NCI-H1930 (cell line): ENCODE data around the gene TRIM2.
A peak's percentile ranks its signal among the peaks of the same experiment; 100 is the strongest.

Source experiments
- DNase-seq, 2 experiments: peaks; one replicate each; lab custom pipeline; 2025; lab: John Stamatoyannopoulos, UW

Gene TRIM2

GRCh38 chr4:153222707-153223426 lies 18.6 kb downstream of the TRIM2 start:
- no peak for DNase-seq

- DNase-seq, result no peak
Measured at GRCh38 chr4:153223427-153223801, 19.2 kb downstream of the TRIM2 start.

- no peak for DNase-seq
Measured at GRCh38 chr4:153223930-153224329, 19.7 kb downstream of the TRIM2 start.

GRCh38 chr4:153224474-153224873 lies 20.2 kb downstream of the TRIM2 start:
- DNase-seq, result no peak

- no peak for DNase-seq
Measured at GRCh38 chr4:153227469-153228075, 23.3 kb downstream of the TRIM2 start.

DNA sequence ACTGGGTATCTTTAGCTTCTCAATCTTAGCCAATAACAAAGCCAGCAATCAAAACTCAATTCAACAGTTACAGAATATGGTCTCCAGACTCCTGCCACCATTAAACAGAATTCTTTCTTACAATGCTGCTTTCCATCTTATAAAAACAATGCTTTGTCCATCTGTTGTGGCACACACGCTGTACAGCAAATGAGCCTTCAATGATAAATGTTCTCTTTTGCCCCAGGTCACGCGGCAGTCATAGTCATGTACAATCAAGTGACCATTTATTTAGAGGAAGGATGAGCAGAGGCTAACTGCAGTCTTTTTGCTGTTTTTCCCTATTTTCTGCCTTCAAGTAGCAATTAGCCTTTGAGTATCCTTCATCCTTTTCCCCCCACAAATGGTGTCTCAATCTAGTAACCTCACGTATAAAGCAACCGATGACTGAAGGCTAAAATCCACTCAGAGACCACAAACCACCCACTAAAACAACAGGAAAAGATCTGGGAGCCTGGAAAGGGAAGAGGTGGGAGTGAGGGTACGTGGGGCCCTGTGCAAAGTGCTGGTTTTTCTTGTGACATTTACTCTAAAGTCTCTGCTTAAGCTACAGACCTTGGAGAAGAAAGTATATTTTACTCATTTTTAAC lies 24.4 kb downstream of the TRIM2 start:
- no peak for DNase-seq

GRCh38 chr4:153229545-153229944 lies 25.3 kb downstream of the TRIM2 start:
- DNase-seq, result no peak

GRCh38 chr4:153232768-153233167 lies 28.5 kb downstream of the TRIM2 start:
- DNase-seq, result peak in 1 of 2 experiments; percentile 2

DNA sequence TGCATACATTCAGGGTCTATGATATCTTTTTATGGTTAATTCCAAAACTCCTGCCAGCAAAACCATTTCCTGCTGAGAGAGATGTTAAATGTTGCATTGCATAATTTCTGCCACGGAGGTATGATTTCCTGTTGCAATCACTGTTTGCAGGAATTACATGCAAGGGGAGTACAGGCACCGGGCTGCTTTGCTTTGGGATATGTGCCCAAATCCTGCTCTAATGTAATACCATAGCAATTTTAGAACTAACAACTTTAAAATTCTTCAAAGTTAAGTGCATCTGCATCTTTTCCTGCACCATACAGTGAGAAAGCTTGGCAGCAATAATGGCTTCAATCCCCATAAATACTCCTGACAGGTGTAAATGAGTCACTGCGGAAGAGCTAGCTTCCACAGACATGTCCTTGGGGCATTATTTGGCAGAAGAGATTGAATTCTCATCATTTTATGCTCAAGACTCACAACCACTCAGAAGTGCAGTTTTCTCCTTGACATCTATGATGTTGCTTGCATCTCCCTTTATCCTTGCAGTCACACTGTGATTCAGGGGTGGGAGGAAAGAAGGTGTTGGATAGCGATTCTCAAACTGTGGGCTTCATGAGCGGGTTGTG lies 29.6 kb downstream of the TRIM2 start:
- DNase-seq, result no peak

GRCh38 chr4:153234885-153235284 lies 30.6 kb downstream of the TRIM2 start:
- DNase-seq, result no peak

DNA sequence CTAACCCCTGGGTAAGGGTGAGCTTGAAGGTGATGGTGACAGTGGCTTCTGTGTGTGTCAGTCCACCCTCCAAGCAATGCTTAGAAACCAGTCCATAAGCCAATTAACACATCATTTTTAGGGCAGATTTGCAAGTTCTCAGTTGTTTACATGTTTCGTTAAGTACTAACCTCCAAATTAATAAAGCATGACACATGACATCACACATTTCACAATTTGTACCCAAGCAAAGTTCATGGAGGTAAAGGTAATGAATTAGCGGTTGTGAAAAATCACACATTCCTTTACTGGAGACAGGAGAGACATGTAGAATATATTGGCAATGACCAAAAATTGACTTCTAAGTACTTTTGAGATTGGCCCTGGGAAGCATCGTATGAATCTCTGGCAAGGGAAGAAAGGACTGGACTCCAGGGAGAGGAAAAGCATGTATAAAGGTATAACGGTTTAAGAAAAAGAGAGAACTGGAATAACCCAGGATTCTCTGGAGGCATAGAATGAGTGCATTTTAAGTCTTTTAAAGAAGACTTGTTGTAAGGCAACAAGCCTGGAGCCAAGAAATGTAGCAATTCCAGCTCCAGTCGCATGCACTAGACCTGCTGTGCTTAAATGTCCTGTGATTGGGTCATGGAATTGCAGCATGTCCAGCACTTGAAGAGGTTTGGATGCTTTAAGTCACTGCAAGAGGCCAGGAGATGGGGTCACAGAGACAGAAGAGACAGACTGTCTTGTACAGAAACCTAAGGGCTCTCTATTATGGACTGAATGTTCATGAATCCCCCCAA lies 34.1 kb downstream of the TRIM2 start:
- DNase-seq, result no peak

- DNase-seq, result no peak
Measured at GRCh38 chr4:153239409-153239808, 35.2 kb downstream of the TRIM2 start.

GRCh38 chr4:153241295-153241694 lies 37.1 kb downstream of the TRIM2 start:
- DNase-seq, result no peak

DNA sequence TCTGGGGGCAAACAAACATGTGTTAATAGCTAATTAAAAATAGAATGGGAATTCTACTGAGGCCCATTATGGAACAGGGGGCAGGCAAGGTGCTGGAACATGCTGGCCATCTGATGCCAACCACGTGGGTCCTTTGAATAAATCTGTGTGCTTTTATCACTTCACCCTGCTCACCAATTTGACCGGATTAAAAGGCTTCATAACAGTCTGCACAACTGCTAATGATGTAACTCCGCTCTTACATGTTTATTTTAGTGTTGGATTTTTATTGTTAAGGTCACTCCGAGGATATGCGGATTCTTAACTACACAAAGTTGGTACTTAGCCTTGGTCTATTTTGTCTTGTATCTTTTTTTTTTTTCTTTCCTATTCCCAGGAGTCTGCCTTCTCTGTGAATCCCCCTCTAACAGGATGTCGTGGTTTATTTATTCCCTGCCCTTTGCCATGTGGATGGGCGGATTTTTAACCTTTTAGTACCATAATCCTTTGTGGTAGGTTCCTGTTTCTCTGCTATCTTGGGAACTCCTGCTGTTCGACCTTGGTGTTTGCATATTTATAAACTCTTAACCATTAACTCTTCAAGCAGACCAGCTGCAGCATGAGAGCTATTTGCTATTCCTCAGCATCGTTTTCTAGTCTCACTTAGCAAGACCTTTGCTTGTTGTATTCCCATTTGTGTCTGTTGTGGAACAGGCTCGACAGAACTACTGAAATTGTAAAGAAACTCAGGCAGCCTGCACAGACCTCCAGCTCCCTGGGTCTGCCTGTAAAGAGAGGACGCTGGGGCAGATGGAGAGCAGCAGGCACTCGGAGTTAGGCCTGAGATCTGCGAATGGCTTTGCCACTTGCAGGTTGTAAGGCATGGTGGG lies 38.0 kb downstream of the TRIM2 start:
- DNase-seq, result no peak

GRCh38 chr4:153242839-153243324 lies 38.6 kb downstream of the TRIM2 start:
- no peak for DNase-seq

- no peak for DNase-seq
Measured at GRCh38 chr4:153243468-153243867, 39.2 kb downstream of the TRIM2 start.

DNA sequence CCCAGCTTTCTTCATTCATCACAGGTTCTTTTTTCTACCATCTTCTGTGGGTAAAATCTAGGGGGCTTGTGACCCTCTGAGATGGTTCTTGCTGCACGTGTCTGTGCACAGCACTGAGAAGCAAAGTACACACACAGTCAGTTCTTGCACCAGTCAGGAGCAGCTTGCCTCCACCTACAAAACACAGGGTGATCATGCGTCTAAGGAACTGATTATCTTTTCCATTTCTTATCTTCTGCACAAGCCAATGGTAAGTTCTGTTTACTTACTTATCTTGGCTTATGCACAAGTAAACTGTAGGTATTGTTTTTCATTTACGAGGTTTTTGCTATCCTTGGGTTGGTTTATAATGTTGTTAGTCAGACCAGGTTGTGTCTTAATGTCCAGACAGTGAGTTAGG lies 40.7 kb downstream of the TRIM2 start:
- DNase-seq, result no peak

DNA sequence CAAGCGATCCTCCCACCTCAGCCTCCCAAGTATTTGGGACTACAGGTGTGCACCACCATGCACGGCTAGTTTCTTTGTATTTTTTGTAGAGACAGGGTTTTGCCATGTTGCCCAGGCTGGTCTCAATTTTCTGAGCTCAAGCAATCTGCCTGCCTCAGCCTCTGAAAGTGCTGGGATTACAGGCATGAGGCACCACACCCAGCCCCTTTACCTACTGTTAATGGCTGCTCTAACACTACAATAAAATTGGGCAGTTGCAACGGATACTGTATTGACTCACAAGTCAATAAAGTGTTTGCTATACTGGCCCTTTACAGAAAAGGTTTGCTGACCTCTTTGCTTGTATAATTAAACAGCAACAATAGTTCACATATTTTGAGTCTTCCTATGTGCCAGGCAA lies 41.5 kb downstream of the TRIM2 start:
- DNase-seq, result no peak

- DNase-seq, result no peak
Measured at GRCh38 chr4:153246446-153247115, 42.3 kb downstream of the TRIM2 start.

- no peak for DNase-seq
Measured at GRCh38 chr4:153247116-153247490, 42.9 kb downstream of the TRIM2 start.
